H54 (cell line): Measurements from ENCODE around the gene NENF.
"Not testable (repeated sequence)": the region's sequence is repeated elsewhere in the genome, so short reads cannot be mapped to it uniquely, and the experiment has no call there.

Experiments
- DNase-seq: peaks from one replicate; pipeline ENCODE4 v3.0.0; 2011; ENCODE audit warnings: low spot score, mixed read lengths; ENCODE audit not compliant: insufficient read length
- FAIRE-seq: peaks from 3 replicates; lab custom pipeline; 2011; peaks lifted over from hg19 to GRCh38; lab: Jason Lieb, UNC
- POLR2A ChIP-seq: IDR thresholded peaks from 2 replicates; pipeline ENCODE4 v1.6.1; 2011; ENCODE audit warnings: low read depth, mild to moderate bottlenecking, low read length

The NENF gene

DNA sequence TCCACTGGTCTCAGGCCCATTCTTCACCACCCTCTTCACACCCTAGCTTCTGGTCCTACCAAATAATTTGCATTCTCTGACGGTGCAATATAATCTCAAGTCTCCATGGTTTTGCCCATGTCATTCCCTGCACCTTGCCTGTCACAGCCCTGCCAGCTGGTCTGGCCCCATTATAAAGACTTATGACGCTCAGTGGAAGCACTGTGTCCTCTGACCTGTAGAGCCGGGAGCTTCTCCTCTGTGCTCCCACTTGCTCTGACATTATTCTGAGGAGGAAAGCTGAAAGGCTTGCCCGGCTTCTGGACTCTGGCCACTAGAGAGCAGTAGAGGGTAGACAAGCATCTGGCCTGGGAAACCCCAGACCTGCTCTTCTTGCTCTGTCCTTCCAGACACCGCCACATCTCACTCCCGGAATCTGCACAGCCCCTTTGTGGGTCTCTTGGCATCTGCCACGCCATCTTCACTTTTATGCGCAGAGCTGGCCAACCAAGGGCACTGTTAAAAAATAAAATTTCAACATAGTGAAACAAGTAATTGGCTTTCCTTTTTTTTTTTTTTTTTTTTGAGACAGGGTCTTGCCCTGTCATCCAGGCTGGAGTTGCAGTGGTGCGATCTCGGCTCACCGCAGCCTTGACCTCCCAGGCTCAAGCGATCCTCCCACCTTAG lies 44.4 kb downstream of the NENF start:
- FAIRE-seq (no peak), DNase-seq (peak; percentile 63)
- TF ChIP-seq POLR2A, result no peak

GRCh38 chr1:212477680-212478466 lies 45.2 kb downstream of the NENF start:
- no peak for DNase-seq
- no peak for TF ChIP-seq POLR2A
- no peak for FAIRE-seq

DNA sequence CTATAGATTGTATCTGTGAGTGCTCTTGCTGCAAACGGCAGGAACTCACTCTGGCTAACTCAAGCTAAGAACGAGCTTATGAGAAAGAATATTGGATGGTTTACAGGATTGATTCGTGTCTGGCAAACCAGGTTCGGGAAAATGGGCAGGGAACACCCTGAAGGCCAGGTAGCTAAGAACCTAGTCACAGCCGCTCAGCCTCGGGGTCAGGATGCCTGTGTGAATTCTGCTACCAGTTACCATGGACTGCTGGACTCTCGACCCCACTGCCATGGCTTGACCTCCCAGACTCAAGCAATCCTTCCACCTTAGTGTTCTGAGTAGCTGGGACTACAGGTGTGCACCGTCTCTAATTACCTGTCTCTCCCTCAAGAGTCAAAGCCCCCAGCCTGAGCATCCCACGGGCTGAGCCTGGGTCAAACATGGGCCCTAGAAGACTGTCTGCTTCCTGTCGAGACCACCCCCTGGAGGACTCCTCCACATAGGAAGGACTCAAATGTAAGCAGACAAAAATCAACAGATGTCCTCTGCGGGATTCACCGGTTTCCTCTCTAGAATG lies 45.8 kb downstream of the NENF start:
- FAIRE-seq, result no peak
- no peak for DNase-seq
- no peak for TF ChIP-seq POLR2A

DNA sequence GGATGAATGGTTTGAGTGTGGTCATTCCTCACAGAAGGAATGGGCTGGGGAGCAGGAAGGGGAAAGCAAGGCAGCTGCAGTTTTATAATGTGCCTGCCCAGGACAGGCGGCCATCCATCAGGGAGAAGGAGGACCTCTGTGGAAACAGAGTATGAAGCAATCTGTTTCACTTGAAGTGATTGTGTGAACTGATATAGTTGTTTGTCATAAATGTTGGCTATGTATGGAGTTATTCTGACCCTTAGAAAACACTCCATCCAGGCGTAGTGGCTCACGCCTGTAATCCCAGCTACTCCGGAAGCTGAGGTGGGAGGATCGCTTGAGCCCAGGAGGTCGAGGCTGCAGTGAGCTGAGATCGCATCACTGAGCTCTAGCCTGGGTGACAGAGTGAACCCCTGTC lies 46.5 kb downstream of the NENF start:
- FAIRE-seq (no peak), DNase-seq (no peak)
- no peak for TF ChIP-seq POLR2A

DNA sequence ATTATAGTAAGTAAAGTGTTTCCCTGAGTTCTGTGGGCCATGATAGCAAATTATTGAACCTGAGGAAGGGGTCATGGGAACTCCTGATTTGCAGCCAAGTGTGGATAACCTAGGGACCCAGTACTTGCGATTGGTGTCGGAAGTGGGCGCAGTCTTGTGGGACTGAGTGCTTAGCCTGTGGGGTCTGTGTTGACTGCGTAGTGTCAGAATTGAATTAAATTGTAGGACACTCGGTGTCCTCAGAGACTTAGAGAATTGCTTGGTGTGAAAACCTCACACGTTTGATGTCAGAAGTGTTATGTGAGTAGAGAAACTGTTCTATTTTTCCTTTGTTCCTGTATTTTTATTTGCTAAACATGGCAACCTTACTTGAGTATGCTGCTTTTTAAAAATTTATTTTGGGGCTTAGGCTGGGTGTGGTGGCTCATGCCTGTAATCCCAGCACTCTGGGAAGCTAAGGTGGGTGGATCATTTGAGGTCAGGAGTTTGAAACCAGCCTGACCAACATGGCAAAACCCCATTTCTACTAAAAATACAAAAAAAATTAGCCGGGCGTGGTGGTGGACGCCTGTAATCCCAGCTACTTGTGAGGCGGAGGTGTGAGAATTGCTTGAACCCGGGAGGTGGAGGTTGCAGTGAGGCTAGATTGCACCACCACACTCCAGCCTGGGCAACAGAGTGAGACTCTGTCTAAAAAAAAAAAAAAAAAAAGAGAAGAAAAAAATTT lies 48.2 kb downstream of the NENF start:
- DNase-seq, FAIRE-seq: not testable (repeated sequence)

- no peak for TF ChIP-seq POLR2A
- DNase-seq (no peak), FAIRE-seq (no peak)
These were observed 48.7 kb downstream of the NENF start for GRCh38 chr1:212481438-212481767.

GRCh38 chr1:212482006-212482636 lies 49.4 kb downstream of the NENF start:
- no peak for DNase-seq
- no peak for FAIRE-seq
- no peak for TF ChIP-seq POLR2A

GRCh38 chr1:212482637-212483441 lies 50.1 kb downstream of the NENF start:
- no peak for DNase-seq
- FAIRE-seq, result no peak
- TF ChIP-seq POLR2A, result no peak

DNA sequence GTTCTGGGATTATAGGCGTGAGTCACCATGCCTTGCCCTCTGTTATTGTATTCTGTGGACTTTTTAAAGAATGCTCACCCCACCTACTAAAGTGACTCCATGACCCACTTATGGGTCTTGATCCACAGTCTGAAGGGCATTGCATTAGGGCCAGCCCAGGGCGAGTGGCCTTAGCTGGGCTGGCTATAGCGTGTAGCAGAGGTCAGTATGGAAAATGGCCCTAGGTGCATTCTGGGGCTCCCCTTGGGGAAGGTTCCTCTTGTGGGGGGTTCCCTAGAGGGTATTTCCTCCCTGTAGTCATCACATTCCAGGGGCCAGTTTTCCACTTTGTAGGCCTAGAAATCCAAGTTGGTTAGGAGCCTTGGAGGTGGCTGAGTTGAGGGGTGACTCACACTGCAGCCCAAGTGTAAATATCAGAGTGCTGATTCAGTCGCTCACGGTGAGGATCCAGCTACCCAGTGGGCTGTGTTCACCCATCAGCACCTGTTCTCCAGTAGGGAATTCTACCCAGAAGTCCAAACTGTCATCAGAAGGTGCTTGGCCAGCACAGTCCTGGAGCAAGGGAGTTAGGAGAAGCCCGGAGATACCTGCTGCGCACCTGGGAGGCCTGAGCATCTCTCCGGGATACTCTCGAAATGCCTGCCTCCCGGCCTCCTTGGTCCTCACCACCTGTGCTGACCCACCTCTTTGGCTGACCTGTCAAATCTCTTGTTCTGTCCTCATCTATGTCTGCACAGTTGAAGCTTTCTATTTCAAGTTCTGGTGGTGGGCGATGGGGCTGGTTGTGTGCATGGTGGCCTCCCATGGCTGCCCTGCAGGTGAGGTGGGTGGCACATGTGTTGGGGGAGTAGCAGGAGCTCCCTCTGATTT lies 52.2 kb downstream of the NENF start:
- DNase-seq, result peak; percentile 71
- FAIRE-seq, result no peak
- no peak for TF ChIP-seq POLR2A

DNA sequence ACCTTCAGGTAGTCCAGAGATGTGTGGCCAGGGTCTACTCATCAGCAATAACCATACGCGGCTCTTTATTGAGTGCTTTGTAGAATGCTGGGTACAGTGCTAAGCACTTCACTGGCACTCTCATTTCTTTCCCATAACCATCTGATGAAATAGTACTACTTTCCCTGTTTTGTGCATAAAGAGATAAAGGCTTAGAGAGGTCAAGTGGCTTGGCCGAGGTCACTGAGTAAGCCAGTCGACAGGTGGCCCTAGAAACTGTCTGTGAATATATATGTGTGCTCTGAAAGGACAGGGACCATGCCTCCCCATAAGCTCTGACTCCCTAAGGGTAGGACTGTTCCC lies 52.8 kb downstream of the NENF start:
- DNase-seq, result no peak
- TF ChIP-seq POLR2A, result no peak
- FAIRE-seq, result no peak

DNA sequence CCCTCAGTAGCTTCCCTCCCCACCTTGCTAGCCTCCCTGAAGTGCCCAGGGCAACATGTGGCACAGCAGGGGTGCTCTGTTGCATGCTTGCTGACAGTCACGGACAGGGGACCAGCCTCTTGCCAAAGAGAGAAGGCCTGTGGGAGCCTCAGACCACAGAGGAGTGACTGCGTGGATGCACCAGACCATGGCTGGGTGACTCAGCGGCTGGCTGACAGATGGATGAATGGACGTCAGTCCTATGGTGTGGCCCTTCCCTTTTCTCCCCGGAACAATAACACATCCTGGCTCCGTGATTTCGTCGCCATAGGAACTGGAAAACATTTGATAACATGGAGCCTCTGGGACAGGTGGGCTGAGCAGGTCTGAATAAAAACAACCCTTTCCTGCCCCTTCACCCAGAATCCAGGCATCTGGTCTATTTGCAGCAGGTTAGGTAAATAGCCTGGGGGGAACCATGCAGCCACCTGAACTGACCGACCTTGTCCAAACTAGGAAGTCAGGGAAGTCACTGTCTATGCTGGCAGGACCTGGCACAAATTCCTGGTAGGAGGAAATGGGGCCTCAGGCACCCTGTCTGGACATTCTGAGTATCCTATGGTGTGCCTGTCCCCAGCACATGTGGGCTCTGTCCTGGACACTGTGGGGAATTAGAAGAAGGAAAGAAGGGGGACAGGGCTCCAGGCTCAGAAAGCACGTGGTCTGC lies 53.3 kb downstream of the NENF start:
- peak; percentile 58 for FAIRE-seq
- peak; percentile 79 for DNase-seq
- no peak for TF ChIP-seq POLR2A

DNA sequence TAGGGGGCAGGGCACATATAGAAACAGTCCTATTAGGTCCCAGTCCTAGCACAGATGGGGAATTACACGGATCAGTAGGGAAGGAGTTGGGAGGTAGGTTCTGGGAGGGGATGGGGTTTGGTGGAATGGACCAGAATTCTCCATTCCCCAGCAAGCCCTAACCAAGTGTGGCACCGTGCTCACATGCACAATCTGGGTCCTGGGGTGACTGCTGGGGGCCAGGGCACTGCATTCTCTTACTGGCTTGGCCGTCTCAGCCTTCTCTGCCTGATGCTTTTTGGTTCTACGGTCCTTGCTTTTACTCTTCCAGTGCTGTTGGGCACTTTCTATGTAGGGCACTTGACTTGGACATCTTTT lies 53.9 kb downstream of the NENF start:
- DNase-seq (no peak), FAIRE-seq (no peak)
- TF ChIP-seq POLR2A, result no peak
